IMR-90 (cell line): Measurements from ENCODE around the gene CSF1. TPM values are rescaled to one million over a fixed set of nuclear protein-coding genes. Genes with fewer than 3 reads are reported as not detected.
A peak's percentile ranks its signal among the peaks of the same experiment; 100 is the strongest.

Source experiments
- ATAC-seq: fragments of 200-7000 bp; cut with Tn5 transposase; 2 replicates; pipeline ENCODE4 v1.9.1; 2020; ENCODE audit warnings: low read depth, mild to moderate bottlenecking, moderate library complexity
- BruUV-seq: library from RNA; stranded (reverse); fragments of 400-500 nt; replicated peaks from 2 replicates; lab custom pipeline; 2021; lab: Mats Ljungman, UMichigan
- CTCF ChIA-PET: fragments of 300-600 bp; formaldehyde crosslinking; extraction: SDS; loops from one replicate; lab custom pipeline; 2021; ENCODE audit warnings: antibody characterized with exemption; lab: Yijun Ruan, JAX
- POLR2A ChIA-PET: fragments of 300-600 bp; sonication (Branson Sonifier 250); formaldehyde crosslinking; loops from one replicate; lab custom pipeline; 2022; ENCODE audit warnings: antibody characterized with exemption; ENCODE audit not compliant: unreplicated experiment; lab: Charles Lee
- DNase-seq: peaks from one replicate; pipeline ENCODE4 v3.0.0; 2013
- H2AFZ ChIP-seq: replicated peaks from 2 replicates; pipeline ENCODE3; 2013; ENCODE audit warnings: low read length, mild to moderate bottlenecking; ENCODE audit not compliant: poor library complexity
- H2AK5ac ChIP-seq: 2 replicates; pipeline ENCODE4 v1.6.1; 2013; ENCODE audit warnings: low read depth, low read length, inconsistent platforms
- H2AK9ac ChIP-seq: replicated peaks from 2 replicates; pipeline ENCODE3; 2013; ENCODE audit warnings: mild to moderate bottlenecking, low read depth, low read length, moderate library complexity; ENCODE audit not compliant: poor library complexity
- H2BK120ac ChIP-seq: 2 replicates; pipeline ENCODE4 v1.6.1; 2013; ENCODE audit warnings: low read depth, low read length, inconsistent platforms
- H2BK15ac ChIP-seq: 3 replicates; pipeline ENCODE4 v1.6.1; 2013; ENCODE audit warnings: low read depth, low read length, inconsistent platforms
- H2BK20ac ChIP-seq: 2 replicates; pipeline ENCODE4 v1.6.1; 2013; ENCODE audit warnings: low read depth, mild to moderate bottlenecking, inconsistent platforms, low read length, moderate library complexity
- H2BK5ac ChIP-seq: 2 replicates; pipeline ENCODE4 v1.6.1; 2013; ENCODE audit warnings: mild to moderate bottlenecking, low read depth, low read length, inconsistent platforms; ENCODE audit not compliant: poor library complexity, severe bottlenecking
- H3K14ac ChIP-seq: replicated peaks from 2 replicates; pipeline ENCODE4 v1.6.1; 2013; ENCODE audit warnings: low read depth, low read length, inconsistent platforms
- H3K18ac ChIP-seq: 2 replicates; pipeline ENCODE4 v1.6.1; 2013; ENCODE audit warnings: low read depth, low read length, control low read depth
- H3K23ac ChIP-seq: 2 replicates; pipeline ENCODE4 v1.6.1; 2013; ENCODE audit warnings: low read depth, low read length, inconsistent platforms
- H3K27ac ChIP-seq: 2 replicates; pipeline ENCODE4 v1.5.1; 2013; ENCODE audit warnings: mild to moderate bottlenecking, control low read depth, low read length; ENCODE audit not compliant: insufficient read depth
- H3K27me3 ChIP-seq: 2 replicates; pipeline ENCODE4 v1.6.1; 2013; ENCODE audit warnings: low read length; ENCODE audit not compliant: control insufficient read depth, insufficient read depth
- H3K36me3 ChIP-seq: 2 replicates; pipeline ENCODE4 v1.6.1; 2013; ENCODE audit warnings: low read length, mixed read lengths; ENCODE audit not compliant: control insufficient read depth, insufficient read depth
- H3K4ac ChIP-seq: 2 replicates; pipeline ENCODE4 v1.6.1; 2013; ENCODE audit warnings: low read depth, low read length, inconsistent platforms
- H3K4me1 ChIP-seq: 2 replicates; pipeline ENCODE4 v1.6.1; 2013; ENCODE audit warnings: low read length, mixed read lengths; ENCODE audit not compliant: control insufficient read depth, insufficient read depth
- H3K4me2 ChIP-seq: 2 replicates; pipeline ENCODE4 v1.6.1; 2013; ENCODE audit warnings: low read depth, mild to moderate bottlenecking, control low read depth, low read length, moderate library complexity
- H3K4me3 ChIP-seq: 2 replicates; pipeline ENCODE4 v1.5.1; 2013; ENCODE audit warnings: low read depth, mild to moderate bottlenecking, control low read depth, low read length, moderate library complexity; ENCODE audit not compliant: insufficient read depth
- H3K56ac ChIP-seq: 2 replicates; pipeline ENCODE4 v1.6.1; 2013; ENCODE audit warnings: low read length, inconsistent platforms; ENCODE audit not compliant: insufficient read depth; ENCODE audit errors: extremely low read depth
- H3K79me1 ChIP-seq, 2 experiments: 2 replicates each; pipeline ENCODE4 v1.6.1; 2013; ENCODE audit warnings: low read length in 2 of 2, inconsistent platforms in 1 of 2, low read depth in 1 of 2
- H3K9ac ChIP-seq: 2 replicates; pipeline ENCODE4 v1.6.1; 2013; ENCODE audit warnings: low read depth, low read length, control low read depth
- H3K9me1 ChIP-seq: 2 replicates; pipeline ENCODE4 v1.6.1; 2013; ENCODE audit warnings: low read length, inconsistent platforms; ENCODE audit not compliant: insufficient read depth
- H3K9me3 ChIP-seq: 2 replicates; pipeline ENCODE4 v1.6.1; 2013; ENCODE audit warnings: low read length; ENCODE audit not compliant: control insufficient read depth, insufficient read depth
- H4K20me1 ChIP-seq: 2 replicates; pipeline ENCODE4 v1.6.1; 2013; ENCODE audit warnings: low read length, inconsistent platforms; ENCODE audit not compliant: insufficient read depth
- H4K5ac ChIP-seq: 2 replicates; pipeline ENCODE4 v1.6.1; 2013; ENCODE audit warnings: mild to moderate bottlenecking, low read depth, low read length, control low read depth
- H4K8ac ChIP-seq, 2 experiments: 2 replicates each; pipeline ENCODE4 v1.6.1; 2013; ENCODE audit warnings: low read depth in 2 of 2, low read length in 2 of 2, control low read depth in 1 of 2, inconsistent platforms in 1 of 2
- H4K91ac ChIP-seq: 2 replicates; pipeline ENCODE4 v1.6.1; 2013; ENCODE audit warnings: low read depth, low read length, inconsistent platforms; ENCODE audit not compliant: insufficient read depth
- CEBPB ChIP-seq: IDR thresholded peaks from 2 replicates; pipeline ENCODE4 v1.6.1; 2012; ENCODE audit warnings: low read depth, low read length, improper control_type of control experiment
- MAFK ChIP-seq: IDR thresholded peaks from 2 replicates; pipeline ENCODE4 v1.6.1; 2012; ENCODE audit warnings: low read depth, low read length, improper control_type of control experiment
- NFE2L2 ChIP-seq: fragments of 150-350 bp; IDR thresholded peaks from 2 replicates; pipeline ENCODE4 v1.6.1; 2016; ENCODE audit warnings: low read depth, mild to moderate bottlenecking, low read length
- WGBS, 2 experiments: methylation state at CpG; one replicate each; pipeline versions ENCODE4 v1.1.5 to v1.1.7; 2013; ENCODE audit warnings: missing lambda C conversion rate in 2 of 2; ENCODE audit not compliant: insufficient read length in 1 of 2; ENCODE audit errors: extremely low coverage in 2 of 2; 5-methylcytosine and 5-hydroxymethylcytosine counted together
- dilution Hi-C: fragments of 300-500 bp; cut with HindIII; formaldehyde crosslinking; loops from one replicate; pipeline ENCODE4 v1.14.3; 2018; ENCODE audit warnings: low sequenced_read_pairs; ENCODE audit not compliant: unreplicated experiment
- in situ Hi-C: fragments of 300-500 bp; cut with MboI; formaldehyde crosslinking; loops from 3 replicates; pipeline ENCODE4 v1.14.3; 2019; ENCODE audit warnings: low sequenced_read_pairs, inconsistent platforms, mixed read lengths
- intact Hi-C: fragments of 100-400 bp; cut with micrococcal nuclease; formaldehyde crosslinking; loops from 2 replicates; pipeline ENCODE4 v1.10.0; 2022
- polyA plus RNA-seq, 3 experiments: library from polyadenylated mRNA; depleted of rRNA; stranded (reverse); fragments of >200 nt; gene quantifications; 2 replicates each; pipeline ENCODE4 v1.2.3, GENCODE V29; 2012; ENCODE audit warnings: low replicate concordance in 1 of 3
- total RNA-seq: library from RNA; depleted of rRNA; stranded (reverse); fragments of >200 nt; gene quantifications from 2 replicates; pipeline ENCODE4 v1.2.3, GENCODE V29; 2012

The CSF1 gene
- total and polyA plus RNA-seq, 2 of the 4 experiments (the other 2 are of a cell fraction): 14.3 to 22.0 TPM

GRCh38 chr1:109885589-109885988 is 25.1 kb upstream of the CSF1 start:
- Histone ChIP-seq H3K27ac (no peak overlapping the region), H4K5ac (no peak overlapping the region), H3K9me3 (no peaks in the 10 kb centered on the region), H2AK9ac (no peak overlapping the region), H2BK5ac (no peak overlapping the region), H3K18ac (no peak overlapping the region), H3K23ac (no peak overlapping the region), H3K36me3 (no peaks in the 10 kb centered on the region), H2BK120ac (no peak overlapping the region), H3K79me1 (no peaks in the 10 kb centered on the region), H3K4me2 (no peak overlapping the region), H3K9ac (no peak overlapping the region), H4K91ac (no peak overlapping the region), H3K14ac (no peak overlapping the region), H3K27me3 (no peaks in the 10 kb centered on the region), H2AFZ (no peak overlapping the region), H3K9me1 (peaks cover 5% of the 10 kb centered on the region; the same call in 1 of the 2 replicates), H2BK15ac (no peak overlapping the region), H4K8ac (no peak overlapping the region), H4K20me1 (no peaks in the 10 kb centered on the region), H3K4me3 (no peak overlapping the region), H3K4me1 (no peaks in the 10 kb centered on the region; the same call in 1 of the 2 replicates), H3K56ac (no peak overlapping the region), H2AK5ac (no peak overlapping the region), H2BK20ac (no peak overlapping the region; the same call in 1 of the 2 replicates), H3K4ac (no peak overlapping the region)
- CTCF ChIA-PET: interaction anchor here (0.5 kb wide), 2 partner anchors 100 to 438 kb away, joined by 3 to 7 read pairs; no protein-coding TSS in a partner anchor
- in situ Hi-C loops (no loop called here), intact Hi-C loops (no loop called here), dilution Hi-C loops (no loop called here)
- TF ChIP-seq MAFK (no peak), NFE2L2 (no peak), CEBPB (peak; percentile 33; the same call in 1 of the 2 replicates)
- 83% methylated on average over 2 of the region's 3 CpGs; no CpG with 5 or more reads in 1 of the 2 experiments for WGBS, 2 experiments
- BruUV-seq: no TSS peak
- POLR2A ChIA-PET: no interaction called here
- DNase-seq: no peak
- ATAC-seq: no peak
